HG02840 (cell line): Measurements from ENCODE around the gene UGT2A3.
A peak's percentile ranks its signal among the peaks of the same experiment; 100 is the strongest.

ENCODE experiments used
- ATAC-seq: cut with Tn5 transposase; IDR thresholded peaks from one replicate; pipeline ENCODE4 v1.9.1; 2021; ENCODE audit warnings: mild to moderate bottlenecking, moderate library complexity, moderate number of reproducible peaks; ENCODE audit not compliant: unreplicated experiment, low FRiP score

The UGT2A3 gene

DNA sequence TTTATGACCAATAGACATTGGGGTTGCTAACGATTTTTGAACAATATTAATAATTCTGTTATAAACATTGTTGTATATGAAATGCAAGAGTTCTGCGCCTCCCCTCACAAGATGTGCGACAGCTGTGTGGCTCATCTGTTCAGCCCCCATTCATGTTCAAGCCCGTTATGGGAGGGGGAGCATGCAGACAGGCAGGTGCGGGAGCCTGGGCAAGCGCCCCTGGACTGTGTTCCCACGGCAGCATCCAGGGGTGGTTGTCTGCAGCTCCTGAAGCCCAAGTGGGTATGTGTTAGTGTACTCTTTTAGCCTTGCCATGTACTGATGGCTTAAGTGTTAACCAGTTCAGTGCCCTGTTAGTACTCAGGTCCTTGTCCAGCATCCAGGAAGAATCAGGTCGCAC is 34.6 kb downstream of the UGT2A3 start:
- no peak for ATAC-seq

DNA sequence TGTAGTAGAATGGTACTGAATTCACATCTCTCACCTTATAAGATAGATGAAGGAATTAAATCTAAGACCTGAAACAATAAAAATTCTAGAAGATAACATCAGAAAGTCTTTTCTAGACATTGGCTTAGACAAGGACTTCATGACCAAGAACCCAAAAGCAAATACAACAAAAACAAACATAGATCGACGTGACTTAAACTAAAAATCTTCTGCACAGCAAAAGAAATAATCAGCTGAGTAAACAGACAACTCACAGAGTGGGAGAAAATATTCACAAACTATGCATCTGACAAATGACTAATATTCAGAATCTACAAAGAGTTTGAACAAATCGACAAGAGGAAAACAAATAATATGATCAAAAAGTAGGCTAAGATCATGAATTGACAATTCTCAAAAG is 38.8 kb downstream of the UGT2A3 start:
- ATAC-seq = no peak

DNA sequence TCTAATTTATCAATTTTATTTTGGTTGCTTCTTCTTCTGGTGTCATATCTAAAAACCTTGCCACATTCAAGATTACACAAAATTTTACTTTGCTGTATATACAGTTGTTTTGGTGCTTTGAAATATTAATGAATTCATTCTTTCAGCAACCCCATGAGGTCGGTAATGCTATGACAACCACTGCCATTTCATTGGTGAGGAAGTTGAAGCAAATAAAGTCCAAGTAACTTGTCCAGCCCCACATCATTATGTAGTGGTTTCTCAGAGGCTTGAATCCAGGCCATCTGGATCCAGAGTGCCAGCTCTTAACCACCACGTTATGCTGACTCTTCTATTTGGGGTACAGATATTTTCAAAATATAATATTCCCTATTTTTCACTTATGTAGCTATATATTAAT is 42.2 kb downstream of the UGT2A3 start:
- ATAC-seq = no peak

DNA sequence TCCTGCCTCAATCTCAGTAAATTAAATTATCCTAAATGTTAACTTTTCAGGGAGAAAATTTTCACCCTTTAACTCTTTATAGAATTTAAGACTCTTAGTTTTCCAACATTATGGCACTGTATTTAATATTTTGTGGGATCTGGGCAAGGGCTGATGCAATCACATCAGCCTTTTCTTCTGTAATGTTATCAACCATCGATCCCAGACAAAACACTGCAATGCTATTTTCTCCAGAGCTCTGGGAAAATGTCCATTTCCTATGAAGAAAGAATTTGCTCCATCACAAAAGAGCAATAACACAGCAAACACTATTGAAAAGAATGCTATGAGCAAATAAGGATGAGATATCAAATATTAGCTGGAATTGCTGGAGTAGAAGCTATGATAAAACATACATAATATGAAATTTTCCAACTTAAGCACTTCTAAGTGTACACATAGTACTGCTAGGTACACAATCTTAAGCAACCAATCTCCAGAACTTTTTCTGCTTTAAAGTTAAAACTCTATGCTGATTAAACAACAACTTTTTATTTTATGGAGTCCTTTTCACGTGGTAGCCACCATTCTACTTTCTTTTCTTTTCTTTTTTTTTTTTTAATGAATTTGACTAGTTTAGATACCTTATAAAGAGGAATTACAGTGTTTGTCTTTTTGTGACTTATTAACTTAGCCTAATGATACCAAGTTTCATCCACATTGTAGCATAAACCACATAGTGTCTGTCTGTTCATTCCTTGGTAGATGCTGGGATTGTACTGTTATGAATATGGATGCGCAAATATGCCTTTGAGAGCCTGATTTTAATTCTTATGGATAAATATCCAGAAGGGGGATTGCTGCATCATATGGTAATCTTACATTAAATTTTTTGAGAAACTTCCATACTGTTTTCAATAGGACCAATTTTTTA is 43.6 kb downstream of the UGT2A3 start:
- ATAC-seq = no peak

DNA sequence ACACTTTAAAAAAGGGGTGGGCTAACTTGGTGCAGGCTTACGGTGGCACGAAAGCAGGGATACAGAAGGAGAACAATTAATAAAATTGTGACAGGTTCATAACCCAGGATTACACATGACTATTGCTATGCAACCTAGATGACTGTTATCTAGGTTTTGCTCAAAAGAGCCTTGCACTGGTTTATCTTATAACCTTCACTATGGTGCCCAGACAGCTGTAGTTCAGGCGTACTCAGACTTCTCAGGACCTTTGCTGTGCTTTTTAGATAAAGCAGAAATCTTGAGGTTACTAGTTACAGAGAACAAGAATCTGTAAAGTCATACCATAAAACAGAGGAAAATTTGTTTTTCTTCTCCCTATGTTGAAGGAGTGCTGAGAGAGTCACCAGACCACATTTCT is 44.4 kb downstream of the UGT2A3 start:
- no peak for ATAC-seq

DNA sequence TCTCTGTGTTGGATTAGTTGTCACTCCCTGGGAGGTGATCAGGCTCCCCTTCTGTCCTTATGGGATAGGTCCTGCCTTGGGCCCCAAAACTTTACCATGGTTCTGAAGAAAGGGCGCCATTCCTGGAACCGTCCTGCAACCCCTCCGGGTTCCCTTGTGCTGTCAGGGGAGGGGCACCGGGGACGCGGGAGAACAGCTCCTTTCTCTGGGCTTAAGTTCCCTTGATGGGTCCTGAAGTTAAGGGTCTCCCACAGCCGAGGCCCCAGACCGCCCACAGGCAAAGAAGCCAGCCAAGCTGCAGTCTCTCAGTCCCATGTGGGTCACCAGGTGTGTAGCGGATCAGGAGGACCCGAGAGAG is 44.8 kb downstream of the UGT2A3 start:
- ATAC-seq = no peak

DNA sequence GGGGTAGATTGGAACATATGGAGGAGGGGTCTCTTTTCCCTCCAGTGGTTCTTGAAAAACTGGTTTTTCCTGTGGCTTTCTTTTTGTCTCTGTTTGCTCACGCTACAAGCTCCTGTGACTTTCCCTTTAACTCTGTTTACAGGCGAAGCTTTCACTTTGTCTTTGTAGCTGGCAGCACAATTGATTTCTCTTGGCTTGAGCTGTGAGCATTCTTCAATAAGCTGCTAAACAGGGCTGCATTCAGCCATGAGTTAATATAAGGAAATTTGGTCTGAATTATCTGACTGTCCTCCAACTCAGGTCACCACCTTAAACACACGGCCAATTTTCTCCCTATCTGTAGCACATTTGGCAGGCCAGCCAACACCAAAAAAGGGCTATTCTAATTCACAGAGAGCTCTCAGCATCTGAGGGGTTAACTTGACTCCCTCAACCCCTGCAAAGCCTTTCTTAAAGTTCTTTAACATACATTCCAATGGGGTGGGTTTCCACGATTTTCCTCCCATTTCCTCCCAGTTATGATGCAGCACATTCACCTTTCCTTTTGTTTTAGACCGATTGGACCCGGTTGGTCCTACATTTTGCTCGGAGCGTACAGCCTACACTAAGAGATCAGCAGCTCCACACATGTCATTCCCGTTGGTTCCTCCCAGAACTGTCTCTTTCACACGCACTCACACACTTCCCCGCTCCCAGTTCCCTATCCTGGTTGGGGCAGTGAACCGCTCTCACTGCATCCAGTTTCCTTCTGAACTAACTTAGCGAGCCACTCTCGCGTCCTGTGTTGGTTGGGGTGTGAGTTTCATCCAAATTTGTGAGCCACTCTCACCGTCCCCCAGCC is 45.4 kb downstream of the UGT2A3 start:
- no peak for ATAC-seq

DNA sequence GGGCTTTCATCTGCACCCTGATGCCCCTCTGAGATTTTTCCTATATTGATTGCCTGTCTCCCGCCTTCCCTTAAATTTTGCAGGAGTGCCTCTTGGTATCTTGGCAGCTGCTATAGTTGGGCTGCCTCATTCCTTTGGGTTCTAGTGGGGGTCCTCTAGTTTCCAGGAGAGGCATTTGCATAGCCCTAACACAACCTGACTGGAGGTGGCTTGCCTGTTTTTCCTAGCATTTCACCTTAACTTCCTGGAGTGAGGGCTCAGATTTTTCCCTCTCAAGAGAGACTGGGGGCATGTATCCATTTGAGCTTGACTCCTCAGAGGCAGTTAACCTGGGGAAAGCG is 46.0 kb downstream of the UGT2A3 start:
- no peak for ATAC-seq

DNA sequence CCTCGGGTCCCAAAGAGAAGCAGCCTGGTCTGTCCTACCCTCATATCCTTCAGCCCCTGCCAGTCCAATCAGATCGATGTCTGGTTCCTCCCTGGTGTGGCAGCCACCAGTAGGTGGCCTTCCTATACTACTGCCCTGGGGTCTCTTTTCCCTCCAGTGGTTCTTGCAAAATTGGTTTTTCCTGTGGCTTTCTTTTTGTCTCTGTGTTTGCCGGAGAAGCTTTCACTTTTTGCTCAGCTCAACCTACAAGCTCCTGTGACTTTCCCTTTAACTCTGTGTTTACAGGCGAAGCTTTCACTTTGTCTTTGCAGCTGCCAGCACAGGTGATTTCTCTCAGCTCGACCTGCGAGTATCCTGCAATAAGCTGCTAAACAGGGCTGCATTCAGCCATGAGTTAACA is 46.8 kb downstream of the UGT2A3 start:
- ATAC-seq = peak; percentile 63

DNA sequence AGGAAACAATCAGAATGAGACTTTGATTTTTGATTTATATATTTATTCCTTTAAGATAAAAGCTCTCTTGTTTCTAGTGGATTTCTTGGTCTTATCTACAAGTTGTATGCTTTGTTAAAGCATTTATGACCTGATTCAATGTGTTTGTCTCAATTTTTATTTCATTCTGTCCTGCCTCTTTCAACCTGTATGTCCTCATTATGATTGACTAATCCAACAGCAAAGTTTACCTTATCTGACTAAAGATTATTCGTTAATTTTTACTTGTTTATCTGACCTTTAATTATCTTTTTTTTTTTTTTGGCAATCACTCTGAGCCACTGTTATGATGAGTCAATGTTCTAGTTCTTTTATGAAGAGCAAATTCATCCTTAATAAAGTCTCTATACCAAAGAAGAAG is 54.9 kb downstream of the UGT2A3 start:
- no peak for ATAC-seq

DNA sequence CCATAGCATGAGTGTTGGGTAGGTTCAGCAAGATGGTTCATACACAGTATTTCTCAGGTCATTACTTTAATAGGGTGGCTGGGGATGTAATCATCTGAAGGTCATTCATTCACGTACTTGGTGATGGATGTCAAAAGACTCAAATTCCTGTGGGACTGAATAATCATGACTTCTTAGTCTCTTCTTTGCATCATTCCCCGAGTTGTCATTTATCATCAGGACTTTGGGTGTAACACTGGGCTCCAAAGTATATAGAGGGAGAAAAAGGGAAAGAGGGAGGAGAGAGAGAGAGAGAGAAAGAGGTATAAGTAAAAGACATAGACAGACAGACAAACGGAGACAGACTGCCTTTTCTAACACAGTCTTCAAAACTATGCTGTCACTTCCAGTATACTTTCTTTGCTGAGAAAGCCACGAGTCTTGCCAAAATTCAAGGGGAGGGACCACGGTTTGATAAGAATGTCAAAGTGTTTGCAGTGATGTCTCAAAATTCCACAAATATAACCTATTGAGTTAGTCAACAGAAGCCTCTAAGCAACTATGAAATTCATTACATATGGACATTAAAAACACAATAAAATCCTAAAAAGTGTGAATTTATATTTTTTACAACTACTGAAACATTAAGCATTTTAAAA is 55.9 kb downstream of the UGT2A3 start:
- no peak for ATAC-seq

DNA sequence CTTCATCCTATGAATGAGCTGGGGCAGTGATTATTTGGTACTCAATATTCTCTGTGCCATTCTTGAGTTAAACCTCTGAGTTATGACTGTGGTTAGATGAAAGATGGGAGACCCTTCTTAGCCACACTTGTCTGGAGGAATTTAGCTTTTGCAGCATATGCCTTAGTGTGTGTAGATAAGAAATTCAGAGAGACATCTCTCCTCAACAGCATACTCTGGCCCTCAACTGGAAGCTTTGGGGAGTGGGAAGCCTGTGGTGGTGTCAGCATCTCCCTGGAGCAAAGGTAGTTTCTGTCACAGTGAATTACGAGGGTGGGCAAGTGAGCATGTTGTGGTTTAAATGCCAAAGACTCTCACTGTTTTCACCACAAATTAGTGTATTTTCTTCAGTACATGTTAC is 58.7 kb downstream of the UGT2A3 start:
- ATAC-seq = no peak

DNA sequence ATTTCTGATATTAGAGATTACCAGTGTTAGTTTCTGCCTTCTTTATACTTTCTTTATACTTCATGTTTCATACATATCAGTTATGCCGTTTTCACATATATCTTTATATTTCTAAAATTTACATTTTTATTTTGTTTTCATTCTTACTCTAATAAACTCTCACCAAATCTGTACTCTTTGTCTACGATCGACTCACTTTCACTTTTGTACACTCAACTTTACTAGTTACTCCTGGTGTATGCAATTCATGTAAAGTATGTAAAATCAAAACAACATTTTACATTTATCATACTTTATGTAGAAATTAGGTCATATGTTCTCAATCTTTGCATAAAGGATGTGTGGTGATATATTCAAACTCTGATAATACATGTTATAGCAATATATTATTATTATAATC is 59.9 kb downstream of the UGT2A3 start:
- ATAC-seq = no peak

DNA sequence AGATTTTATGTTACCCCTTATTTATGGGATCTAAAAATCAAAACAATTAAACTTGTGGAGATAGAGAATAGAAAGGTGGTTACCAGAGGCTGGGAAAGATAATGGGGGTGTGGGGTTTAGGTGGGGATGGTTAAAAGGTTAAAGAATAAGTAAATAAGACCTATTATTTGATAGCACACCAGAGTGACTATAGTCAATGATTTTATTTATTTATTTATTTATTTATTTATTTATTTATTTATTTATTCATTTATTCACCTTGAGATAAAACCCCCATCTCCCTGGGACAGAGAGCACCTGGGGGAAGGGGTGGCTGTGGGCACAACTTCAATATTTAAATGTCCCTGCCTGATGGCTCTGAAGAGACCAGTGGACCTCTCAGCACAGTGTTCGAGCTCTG is 66.1 kb downstream of the UGT2A3 start:
- ATAC-seq = no peak

DNA sequence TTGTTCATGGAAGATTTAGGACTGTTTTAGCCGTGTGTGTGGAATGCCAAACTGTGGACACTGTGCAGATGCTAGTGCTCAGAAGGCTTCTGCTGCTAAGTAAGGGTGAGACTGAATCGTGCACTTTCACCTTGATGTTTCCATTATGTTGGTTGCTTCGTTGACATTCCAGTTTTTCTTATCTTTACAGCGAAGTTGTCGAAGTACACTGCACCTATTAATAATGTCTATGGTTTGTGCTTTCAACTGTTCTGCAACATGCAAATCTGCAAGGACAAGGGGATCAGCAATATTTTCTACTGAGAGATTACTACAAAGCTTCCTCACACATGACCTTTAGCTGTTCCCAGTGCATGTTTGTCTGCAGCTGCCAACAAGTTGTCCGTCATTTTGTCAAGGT is 67.7 kb downstream of the UGT2A3 start:
- no peak for ATAC-seq
